ENCODE measurements around the gene SEPTIN8.

Gene SEPTIN8

DNA sequence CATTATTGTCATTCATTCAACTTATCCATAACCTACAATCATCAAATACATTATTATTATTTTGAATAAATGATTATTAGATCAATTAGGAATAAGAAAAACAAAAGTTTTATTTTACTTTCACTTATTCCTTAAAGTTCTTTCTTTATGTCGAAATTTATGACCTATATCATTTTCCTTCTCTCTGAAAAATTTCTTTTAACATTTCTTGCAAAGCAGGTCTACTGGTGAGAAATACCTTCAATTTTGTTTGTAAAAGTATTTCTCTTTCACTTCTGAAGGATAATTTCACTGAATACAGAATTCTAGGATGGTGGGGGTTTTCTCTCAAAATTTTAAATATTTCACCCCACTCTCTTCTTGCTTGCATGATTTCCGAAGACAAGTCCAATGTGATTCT is 32.4 kb downstream of the SEPTIN8 start:
- no peak overlapping the region for H3K4me2 ChIP-seq (ENCODE audit: insufficient read depth, low read length)
- H4K20me1 ChIP-seq (ENCODE audit: insufficient read depth, low read length), result no peaks in the 10 kb centered on the region
- H2AFZ ChIP-seq (ENCODE audit: low read depth, low read length), result no peak overlapping the region
- H3K4me1 ChIP-seq (ENCODE audit: insufficient read depth, low read length), result no peaks in the 10 kb centered on the region
- no peaks in the 10 kb centered on the region for H3K27me3 ChIP-seq (ENCODE audit: insufficient read depth, low read length, poor library complexity)
- ATAC-seq (ENCODE audit: insufficient read depth, low read depth) (no peak), DNase-seq (no peak)
- H3K9me3 ChIP-seq (ENCODE audit: insufficient read depth, low read length, severe bottlenecking), result no peaks in the 10 kb centered on the region
- H3K36me3 ChIP-seq (ENCODE audit: insufficient read depth, low read length), result no peaks in the 10 kb centered on the region
- no peak overlapping the region for H3K27ac ChIP-seq (ENCODE audit: low read length)
- H3K9ac ChIP-seq (ENCODE audit: low read depth, low read length), result no peak overlapping the region
- TF ChIP-seq, protein P1, sequence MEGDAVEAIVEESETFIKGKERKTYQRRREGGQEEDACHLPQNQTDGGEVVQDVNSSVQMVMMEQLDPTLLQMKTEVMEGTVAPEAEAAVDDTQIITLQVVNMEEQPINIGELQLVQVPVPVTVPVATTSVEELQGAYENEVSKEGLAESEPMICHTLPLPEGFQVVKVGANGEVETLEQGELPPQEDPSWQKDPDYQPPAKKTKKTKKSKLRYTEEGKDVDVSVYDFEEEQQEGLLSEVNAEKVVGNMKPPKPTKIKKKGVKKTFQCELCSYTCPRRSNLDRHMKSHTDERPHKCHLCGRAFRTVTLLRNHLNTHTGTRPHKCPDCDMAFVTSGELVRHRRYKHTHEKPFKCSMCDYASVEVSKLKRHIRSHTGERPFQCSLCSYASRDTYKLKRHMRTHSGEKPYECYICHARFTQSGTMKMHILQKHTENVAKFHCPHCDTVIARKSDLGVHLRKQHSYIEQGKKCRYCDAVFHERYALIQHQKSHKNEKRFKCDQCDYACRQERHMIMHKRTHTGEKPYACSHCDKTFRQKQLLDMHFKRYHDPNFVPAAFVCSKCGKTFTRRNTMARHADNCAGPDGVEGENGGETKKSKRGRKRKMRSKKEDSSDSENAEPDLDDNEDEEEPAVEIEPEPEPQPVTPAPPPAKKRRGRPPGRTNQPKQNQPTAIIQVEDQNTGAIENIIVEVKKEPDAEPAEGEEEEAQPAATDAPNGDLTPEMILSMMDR (IDR thresholded peaks at IDR 0.05; ENCODE audit: borderline replicate concordance, extremely low read depth, low read length, poor library complexity, severe bottlenecking), result no peak
- no peak for TF ChIP-seq EZH2 (IDR thresholded peaks at IDR 0.05; ENCODE audit: borderline replicate concordance, low read depth, low read length, severe bottlenecking)
- no peaks in the 10 kb centered on the region for H3K79me2 ChIP-seq (ENCODE audit: insufficient read depth, low read length)
- H3K4me3 ChIP-seq (ENCODE audit: low read depth in 1 of 2, low read length in 2 of 2), result no peak overlapping the region

DNA sequence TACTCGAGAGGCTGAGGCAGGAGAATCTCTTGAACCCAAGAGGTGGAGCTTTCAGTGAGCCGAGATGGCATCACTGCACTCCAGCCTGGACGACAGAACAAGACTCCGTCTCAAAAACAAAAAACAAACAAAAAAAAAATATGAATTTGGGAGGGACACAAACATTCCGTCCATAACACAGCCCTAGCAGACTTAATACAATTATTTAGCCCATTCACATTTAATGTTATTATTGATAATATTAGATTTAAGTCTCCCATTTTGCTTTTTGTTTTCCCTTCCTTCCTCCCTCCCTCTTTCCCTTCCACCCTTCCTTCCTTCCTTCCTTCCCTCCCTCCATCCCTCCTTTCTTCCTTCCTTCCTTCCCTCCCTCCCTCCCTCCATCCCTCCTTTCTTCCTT is 34.4 kb downstream of the SEPTIN8 start:
- Histone ChIP-seq H3K79me2 (ENCODE audit: insufficient read depth, low read length) (no peaks in the 10 kb centered on the region), H4K20me1 (ENCODE audit: insufficient read depth, low read length) (no peaks in the 10 kb centered on the region), H3K4me1 (ENCODE audit: insufficient read depth, low read length) (peaks cover 6% of the 10 kb centered on the region), H3K9ac (ENCODE audit: low read depth, low read length) (no peak overlapping the region), H3K4me3 (ENCODE audit: low read depth in 1 of 2, low read length in 2 of 2) (no peak overlapping the region), H3K36me3 (ENCODE audit: insufficient read depth, low read length) (no peaks in the 10 kb centered on the region), H3K27ac (ENCODE audit: low read length) (no peak overlapping the region), H3K4me2 (ENCODE audit: insufficient read depth, low read length) (no peak overlapping the region), H2AFZ (ENCODE audit: low read depth, low read length) (no peak overlapping the region), H3K9me3 (ENCODE audit: insufficient read depth, low read length, severe bottlenecking) (no peaks in the 10 kb centered on the region), H3K27me3 (ENCODE audit: insufficient read depth, low read length, poor library complexity) (no peaks in the 10 kb centered on the region)
- TF ChIP-seq EZH2 (IDR thresholded peaks at IDR 0.05; ENCODE audit: borderline replicate concordance, low read depth, low read length, severe bottlenecking), result no peak
- TF ChIP-seq, protein P1 (IDR thresholded peaks at IDR 0.05; ENCODE audit: borderline replicate concordance, extremely low read depth, low read length, poor library complexity, severe bottlenecking), result no peak
- DNase-seq (no peak), ATAC-seq (ENCODE audit: insufficient read depth, low read depth) (no peak)

DNA sequence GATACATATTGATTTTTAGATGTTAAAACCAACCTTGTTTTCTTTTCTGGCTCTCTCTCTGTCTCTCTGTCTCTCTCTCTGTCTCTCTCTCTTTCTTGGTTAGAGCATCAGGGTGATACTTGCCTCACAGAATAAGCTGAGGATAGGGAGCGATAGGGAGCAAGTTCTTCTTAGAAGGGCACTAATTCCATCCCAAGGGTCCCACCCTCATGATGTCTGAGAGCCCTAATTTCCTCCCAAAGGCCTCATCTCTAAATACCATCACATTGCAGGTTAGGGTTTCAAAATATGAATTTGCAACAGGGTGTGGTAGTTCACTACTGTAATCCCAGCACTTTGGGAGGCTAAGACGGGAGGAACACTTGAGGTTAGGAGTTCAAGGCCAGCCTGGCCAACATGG is 34.9 kb downstream of the SEPTIN8 start:
- no peak overlapping the region for H2AFZ ChIP-seq (ENCODE audit: low read depth, low read length)
- H3K36me3 ChIP-seq (ENCODE audit: insufficient read depth, low read length), result no peaks in the 10 kb centered on the region
- no peak for DNase-seq
- H3K79me2 ChIP-seq (ENCODE audit: insufficient read depth, low read length), result no peaks in the 10 kb centered on the region
- no peaks in the 10 kb centered on the region for H3K9me3 ChIP-seq (ENCODE audit: insufficient read depth, low read length, severe bottlenecking)
- H3K27ac ChIP-seq (ENCODE audit: low read length), result no peak overlapping the region
- no peak for TF ChIP-seq EZH2 (IDR thresholded peaks at IDR 0.05; ENCODE audit: borderline replicate concordance, low read depth, low read length, severe bottlenecking)
- TF ChIP-seq, protein P1 (IDR thresholded peaks at IDR 0.05; ENCODE audit: borderline replicate concordance, extremely low read depth, low read length, poor library complexity, severe bottlenecking), result no peak
- no peaks in the 10 kb centered on the region for H3K27me3 ChIP-seq (ENCODE audit: insufficient read depth, low read length, poor library complexity)
- H3K4me1 ChIP-seq (ENCODE audit: insufficient read depth, low read length), result peaks cover 8% of the 10 kb centered on the region
- no peak overlapping the region for H3K9ac ChIP-seq (ENCODE audit: low read depth, low read length)
- H3K4me3 ChIP-seq (ENCODE audit: low read depth in 1 of 2, low read length in 2 of 2), result no peak overlapping the region
- H4K20me1 ChIP-seq (ENCODE audit: insufficient read depth, low read length), result no peaks in the 10 kb centered on the region
- ATAC-seq (ENCODE audit: insufficient read depth, low read depth), result no peak
- H3K4me2 ChIP-seq (ENCODE audit: insufficient read depth, low read length), result no peak overlapping the region

DNA sequence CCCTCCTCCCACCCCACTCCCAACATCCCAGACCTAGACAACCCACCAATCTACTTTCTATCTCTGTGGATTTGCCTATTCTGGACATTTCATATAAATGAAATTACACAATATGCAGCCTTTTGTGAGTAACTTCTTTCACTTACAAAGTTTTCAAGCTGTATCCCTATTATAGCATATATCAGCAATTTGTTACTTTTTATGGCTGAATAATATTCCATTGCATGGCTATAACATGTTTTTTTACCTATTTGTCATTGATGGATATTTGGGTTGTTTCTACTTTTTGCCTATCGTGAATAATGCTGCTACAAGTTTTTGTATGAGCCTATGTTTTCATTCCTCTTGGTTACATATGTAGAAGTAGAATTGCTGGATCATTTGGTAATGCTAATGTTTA is 37.8 kb downstream of the SEPTIN8 start:
- Histone ChIP-seq H3K27me3 (ENCODE audit: insufficient read depth, low read length, poor library complexity) (no peaks in the 10 kb centered on the region), H4K20me1 (ENCODE audit: insufficient read depth, low read length) (peaks cover 4% of the 10 kb centered on the region; the same call in 1 of the 2 replicates), H3K4me3 (ENCODE audit: low read depth in 1 of 2, low read length in 2 of 2) (no peak overlapping the region), H3K36me3 (ENCODE audit: insufficient read depth, low read length) (no peaks in the 10 kb centered on the region), H3K9me3 (ENCODE audit: insufficient read depth, low read length, severe bottlenecking) (no peaks in the 10 kb centered on the region), H3K9ac (ENCODE audit: low read depth, low read length) (no peak overlapping the region), H3K79me2 (ENCODE audit: insufficient read depth, low read length) (peaks cover 24% of the 10 kb centered on the region), H2AFZ (ENCODE audit: low read depth, low read length) (no peak overlapping the region), H3K4me1 (ENCODE audit: insufficient read depth, low read length) (peaks cover 33% of the 10 kb centered on the region), H3K27ac (ENCODE audit: low read length) (no peak overlapping the region), H3K4me2 (ENCODE audit: insufficient read depth, low read length) (no peak overlapping the region)
- TF ChIP-seq, protein P1 (IDR thresholded peaks at IDR 0.05; ENCODE audit: borderline replicate concordance, extremely low read depth, low read length, poor library complexity, severe bottlenecking), result no peak
- TF ChIP-seq EZH2 (IDR thresholded peaks at IDR 0.05; ENCODE audit: borderline replicate concordance, low read depth, low read length, severe bottlenecking), result no peak
- DNase-seq (no peak), ATAC-seq (ENCODE audit: insufficient read depth, low read depth) (no peak)
